Stimulated activated CD8-positive, alpha-beta memory T cell treated with anti-CD3 and anti-CD28 coated beads, Interleukin-7, amount 100 ng/mL, for 24 hours (primary cell): Measurements from ENCODE around the gene FBXL12.
"Not testable (repeated sequence)": the region's sequence is repeated elsewhere in the genome, so short reads cannot be mapped to it uniquely, and the experiment has no call there.

ENCODE experiments used
- DNase-seq: peaks from one replicate; pipeline ENCODE4 v3.0.0-alpha.2; 2020; ENCODE audit warnings: low read depth

The FBXL12 gene

DNA sequence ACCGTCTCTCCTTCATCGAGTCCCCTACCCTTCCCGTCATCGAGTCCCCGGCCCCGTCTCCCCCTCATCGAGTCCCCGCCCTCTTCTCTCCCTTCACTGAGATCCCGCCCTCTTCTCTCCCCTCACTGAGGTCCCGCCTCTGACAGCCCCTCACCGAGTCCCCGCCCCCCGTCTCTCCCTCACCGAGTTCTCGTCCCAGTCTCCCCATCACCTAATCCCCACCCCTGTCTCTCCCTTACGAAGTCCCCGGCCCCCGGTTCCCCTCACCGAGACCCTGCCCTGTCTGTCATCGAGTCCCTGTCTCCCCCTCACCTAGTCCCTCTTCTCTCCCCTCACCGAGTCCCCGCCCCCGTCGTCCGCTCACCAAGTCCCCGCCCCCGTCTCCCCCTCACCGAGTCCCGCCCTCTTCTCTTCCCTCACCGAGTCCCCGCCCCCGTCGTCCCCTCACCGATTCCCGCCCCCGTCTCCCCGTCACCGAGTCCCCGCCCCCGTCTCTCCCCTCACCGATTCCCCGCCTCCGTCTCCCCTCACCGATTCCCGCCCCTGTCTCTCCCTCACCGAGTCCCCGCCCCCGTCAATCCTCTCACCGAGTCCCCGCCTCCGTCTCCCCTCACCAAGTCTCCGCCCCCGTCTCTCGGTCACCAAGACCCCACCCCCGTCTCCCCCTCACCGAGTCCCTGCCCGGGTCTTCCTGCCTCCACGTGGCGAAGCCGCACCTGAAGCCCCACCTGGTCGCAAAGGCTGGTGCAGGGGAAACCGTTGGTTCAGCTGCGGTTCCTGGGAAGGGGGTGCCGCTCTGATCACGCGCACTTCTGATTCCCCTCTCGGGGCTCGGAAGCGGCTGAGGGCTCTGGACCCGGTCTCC is 26.4 kb downstream of the FBXL12 start:
- peak; percentile 82 for DNase-seq

DNA sequence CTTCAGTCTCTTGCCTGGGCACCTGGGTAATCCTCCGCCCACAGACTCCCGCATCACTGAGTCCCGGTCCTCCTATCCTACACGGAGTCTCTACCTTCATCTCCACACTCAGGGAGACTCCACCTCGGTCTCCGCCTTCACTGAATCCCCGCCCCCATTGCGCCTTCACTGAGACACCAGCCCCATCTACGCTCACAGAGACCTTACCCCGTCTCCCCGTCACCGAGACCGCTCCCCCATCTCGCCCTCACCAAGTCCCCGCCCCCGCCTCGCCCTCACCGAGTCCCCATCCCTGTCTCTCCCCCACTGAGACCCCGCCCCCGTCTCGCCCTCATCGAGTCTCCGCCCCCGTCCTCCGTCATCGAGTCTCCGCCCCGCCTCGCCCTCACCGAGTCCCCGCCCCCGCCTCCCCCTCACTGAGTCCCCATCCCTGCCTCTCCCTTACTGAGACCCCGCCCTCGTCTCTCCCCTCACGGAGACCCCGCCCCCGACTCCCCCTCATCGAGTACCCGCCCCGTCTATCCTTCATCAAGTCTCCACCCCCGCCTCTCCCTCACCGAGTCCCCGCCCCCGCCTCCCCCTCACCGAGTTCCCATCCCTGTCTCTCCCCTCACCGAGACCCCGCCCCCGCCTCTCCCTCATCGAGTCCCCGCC is 27.2 kb downstream of the FBXL12 start:
- peak; percentile 87 for DNase-seq

DNA sequence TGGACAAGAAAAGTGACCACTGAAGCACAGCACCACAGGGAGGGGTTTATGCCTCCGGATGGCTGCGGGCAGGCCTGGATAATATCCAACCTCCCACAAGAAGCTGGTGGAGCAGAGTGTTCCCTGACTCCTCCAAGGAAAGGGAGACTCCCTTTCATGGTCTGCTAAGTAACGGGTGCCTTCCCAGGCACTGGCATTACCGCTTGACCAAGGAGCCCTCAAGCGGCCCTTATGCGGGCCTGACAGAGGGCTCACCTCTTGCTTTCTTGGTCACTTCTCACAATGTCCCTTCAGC is 27.9 kb downstream of the FBXL12 start:
- DNase-seq = not testable (repeated sequence)

DNA sequence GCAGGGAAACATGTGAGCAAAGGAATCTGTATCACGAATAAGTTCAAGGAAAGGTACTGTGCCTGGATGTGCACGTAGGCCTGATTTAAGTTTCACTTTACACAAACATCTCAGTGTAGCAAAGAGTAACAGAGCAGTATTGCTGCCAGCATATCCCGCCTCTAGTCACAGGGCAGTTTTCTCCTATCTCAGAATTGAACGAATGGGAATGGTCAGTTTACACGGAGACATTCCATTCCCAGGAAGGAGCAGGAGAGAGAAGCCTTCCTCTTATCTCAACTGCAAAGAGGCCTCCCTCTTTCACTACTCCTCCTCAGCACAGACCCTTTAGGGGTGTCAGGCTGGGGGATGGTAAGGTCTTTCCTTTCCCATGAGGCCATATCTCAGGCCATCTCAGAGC is 29.3 kb downstream of the FBXL12 start:
- not testable (repeated sequence) for DNase-seq

DNA sequence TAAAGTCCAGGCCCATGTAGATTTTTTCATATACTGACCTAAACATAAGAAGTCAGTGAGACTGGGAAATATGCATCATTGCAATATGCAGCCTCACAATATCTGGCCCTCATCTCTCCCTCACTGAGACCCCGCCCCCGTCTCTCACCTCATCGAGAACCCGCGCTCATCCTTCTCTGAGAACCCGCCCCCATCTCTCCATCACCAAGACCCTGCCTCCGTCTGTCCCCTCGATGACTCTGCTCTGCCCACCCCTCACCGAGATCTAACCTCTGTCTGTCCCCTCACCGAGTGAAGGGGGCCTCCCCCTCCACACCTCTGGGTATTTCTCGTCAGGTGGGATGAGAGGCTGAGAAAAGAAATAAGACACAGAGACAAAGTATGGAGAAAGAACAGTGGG is 29.8 kb downstream of the FBXL12 start:
- DNase-seq = no peak

DNA sequence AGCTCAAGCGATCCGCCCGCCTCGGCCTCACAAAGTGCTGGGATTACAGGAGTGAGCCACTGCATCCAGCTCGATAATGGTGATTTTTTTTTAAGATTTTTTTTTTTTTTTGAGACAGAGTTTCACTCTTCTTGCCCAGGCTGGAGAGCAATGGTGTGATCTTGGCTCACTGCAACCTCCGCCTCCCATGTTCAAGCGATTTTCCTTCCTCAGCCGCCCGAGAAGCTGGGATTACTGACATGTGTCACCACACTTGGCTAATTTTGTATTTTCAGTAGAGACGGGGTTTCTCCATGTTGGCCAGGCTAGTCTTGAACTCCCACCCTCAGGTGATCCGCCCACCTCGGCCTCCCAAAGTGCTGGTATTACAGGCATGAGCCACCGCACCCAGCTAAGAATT is 30.3 kb downstream of the FBXL12 start:
- not testable (repeated sequence) for DNase-seq

DNA sequence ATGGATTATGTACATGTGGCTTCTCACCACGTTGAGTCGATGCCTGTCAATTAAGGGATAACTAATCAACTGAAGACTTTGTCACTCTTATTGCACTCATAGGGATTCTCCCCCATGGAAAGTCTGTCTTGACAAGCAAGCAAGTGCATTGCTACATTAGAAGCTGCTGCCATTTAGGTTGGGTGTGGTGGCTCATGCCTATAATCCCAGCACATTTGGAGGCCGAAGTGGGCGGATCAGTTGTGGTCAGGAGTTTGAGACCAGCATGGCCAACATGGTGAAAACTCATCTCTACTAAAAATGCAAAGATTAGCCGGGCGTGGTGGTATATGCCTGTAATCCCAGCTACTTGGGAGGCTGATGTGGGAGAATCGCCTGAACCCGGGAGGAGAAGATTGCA is 32.1 kb downstream of the FBXL12 start:
- DNase-seq = no peak

DNA sequence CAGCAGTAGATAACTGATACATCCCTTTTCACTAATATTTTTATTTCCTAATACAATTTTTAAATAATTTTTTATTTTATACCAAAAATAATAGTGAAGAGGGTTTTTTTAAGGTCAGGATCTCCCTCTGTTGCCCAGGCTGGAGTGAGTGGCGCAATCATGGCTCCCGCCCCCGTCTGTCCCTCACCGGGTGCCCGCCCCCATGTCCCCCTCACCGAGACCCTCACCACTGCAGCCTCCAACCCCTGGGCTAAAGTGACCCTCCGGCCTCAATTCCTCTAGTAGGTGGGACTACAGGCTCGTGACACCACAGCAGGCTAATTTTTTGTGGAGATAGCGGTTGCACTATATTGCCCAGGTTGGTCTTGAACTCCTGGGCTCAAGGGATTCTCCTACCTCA is 32.5 kb downstream of the FBXL12 start:
- no peak for DNase-seq

DNA sequence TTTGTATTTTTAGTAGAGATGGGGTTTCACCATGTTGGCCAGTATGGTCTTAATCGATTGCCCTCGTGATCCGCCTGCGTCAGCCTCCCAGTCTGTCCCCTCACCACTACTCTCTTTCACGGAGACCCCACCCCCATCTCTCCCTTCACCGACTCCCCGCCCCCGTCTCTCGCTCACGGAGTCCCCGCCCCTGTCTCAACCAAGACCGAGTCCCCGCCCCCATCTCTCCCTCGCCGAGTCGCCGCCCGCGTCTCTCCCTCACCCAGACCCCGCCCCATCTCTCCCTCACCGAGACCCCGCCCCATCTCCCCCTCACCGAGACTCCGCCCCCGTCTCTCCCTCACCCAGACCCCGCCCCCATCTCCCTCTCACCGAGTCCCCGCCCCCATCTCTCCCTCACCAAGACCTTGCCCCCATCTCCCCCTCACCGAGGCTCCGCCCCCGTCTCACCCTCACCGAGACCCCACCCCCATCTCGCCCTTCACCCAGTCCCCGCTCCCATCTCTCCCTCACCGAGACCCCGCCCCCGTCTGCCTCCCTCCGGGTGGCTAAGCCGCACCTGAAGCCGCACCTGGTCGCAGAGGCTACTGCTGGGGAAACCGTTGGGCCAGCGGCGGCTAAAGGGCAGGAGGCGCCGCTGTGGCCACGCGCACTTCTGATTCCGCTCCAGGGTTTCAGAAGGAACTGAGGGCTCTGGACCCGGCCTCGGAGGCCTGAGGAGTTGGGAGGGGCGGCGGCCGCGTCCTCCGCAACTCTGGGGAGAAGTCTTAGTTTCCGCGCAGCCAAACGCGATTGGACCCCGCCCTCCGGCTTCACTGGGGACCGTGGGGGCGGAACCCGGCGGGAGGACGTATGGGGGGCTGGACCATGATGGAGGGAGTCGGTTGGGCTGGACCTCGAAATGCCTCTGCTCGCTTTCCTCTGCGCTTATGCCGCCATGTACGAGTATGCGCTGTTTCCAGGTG is 33.2 kb downstream of the FBXL12 start:
- peak; percentile 95 for DNase-seq

DNA sequence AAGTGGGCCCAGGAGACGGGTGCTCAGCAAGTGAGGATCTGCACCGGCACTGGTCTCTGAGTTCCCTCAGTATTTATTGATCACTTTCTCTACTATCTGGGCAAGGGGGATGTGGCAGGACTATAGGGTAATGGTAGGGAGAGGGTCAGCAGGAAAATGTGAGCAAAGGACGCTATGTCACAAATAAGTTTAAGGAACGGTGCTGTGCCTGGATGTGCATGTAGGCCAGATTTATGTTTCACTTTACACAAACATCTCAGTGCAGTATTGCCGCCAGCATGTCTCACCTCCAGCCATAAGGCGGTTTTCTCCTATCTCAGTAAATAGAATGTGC is 34.7 kb downstream of the FBXL12 start:
- DNase-seq = not testable (repeated sequence)

DNA sequence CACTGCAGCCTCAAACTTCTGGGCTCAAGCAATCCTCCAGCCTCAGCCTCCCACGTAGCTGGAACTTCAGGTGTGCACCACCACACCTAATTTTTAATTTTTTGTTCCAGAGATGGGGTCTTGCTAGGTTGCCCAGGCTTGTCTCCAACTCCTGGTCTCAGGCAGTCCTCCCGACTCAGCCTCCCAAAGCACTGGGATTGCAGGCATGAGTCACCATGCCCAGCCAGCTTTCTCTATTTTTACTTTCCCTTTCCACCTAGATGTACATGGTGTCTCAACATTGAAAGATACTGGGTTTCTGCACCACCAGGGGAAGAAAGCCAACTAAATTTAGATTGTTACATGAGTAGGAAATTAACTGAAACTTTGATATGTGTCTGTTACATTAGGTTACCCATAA is 36.5 kb downstream of the FBXL12 start:
- no peak for DNase-seq

DNA sequence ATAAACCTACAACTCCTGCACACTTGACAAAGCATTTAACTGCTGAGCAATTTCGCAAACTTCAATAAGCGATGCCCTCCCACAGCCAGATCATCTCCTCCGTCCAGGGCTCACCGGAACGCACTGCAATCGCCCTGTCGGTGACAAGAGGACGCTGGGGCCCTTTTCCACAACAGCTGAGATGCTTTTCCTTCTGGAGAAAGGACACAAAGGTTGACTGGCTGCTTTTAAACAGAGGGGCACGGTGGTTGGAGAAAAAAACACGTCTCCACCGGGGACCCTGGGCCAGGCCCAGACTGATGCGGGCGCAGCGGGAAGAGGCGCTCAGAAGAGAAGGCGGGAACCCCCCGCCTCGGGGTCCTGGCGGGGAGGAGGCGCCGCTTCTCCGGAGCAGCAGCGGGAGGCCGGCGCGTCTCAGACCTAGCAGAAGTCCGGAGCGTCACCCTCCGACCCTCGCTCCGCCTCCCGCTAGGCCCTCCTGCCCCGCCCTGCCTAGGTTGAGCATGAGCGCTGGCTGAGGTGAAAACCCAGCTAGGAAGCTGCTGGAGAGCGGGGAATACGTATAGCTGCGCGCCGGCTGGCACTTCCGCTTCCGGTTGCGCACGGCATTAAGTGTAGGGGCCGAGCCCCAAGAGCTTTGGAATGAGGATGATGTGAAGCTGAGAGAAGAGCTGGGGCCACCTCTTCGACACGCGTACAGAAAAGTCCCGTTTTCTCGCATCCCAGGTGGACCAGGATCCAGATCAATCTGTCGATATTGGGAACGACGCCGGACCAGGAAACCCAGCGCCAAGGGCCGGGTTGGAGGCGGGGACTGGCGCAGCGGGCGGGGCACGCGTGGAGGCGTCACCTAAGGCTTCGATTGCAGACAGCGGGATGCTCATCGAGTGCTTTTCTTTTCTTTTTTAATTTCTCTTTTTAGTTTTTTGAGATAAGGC is 50.4 kb downstream of the FBXL12 start, which contains the start of gene ZNF846:
ZNF846 (minus strand) TSS at position 564 of the 938 bp plus-strand sequence. CDS start 3,788 bp downstream, outside the sequence.
- DNase-seq = peak; percentile 90
